Measurements from ENCODE around the gene KRT23.
A peak's percentile ranks its signal among the peaks of the same experiment; 100 is the strongest.

- TF ChIP-seq RAD21 (IDR thresholded peaks at IDR 0.05; ENCODE audit: low read depth): 0 out of 2 replicates have a peak, but pooled peaks have one; percentile 21
- no peak for TF ChIP-seq ZBTB33 (IDR thresholded peaks at IDR 0.05; ENCODE audit: extremely low read depth, insufficient replicate concordance, low read length)
- TF ChIP-seq POLR2A (IDR thresholded peaks at IDR 0.05; ENCODE audit: borderline replicate concordance, extremely low read depth, insufficient read depth, insufficient read length): no peak
Observed at GRCh38 chr17:40963838-40964237, 26.4 kb upstream of the KRT23 start.

Measured in HCT116 (cell line).